Measurements from ENCODE around the gene ASXL3. TPM values are rescaled to one million over a fixed set of nuclear protein-coding genes. Genes with fewer than 3 reads are reported as not detected.

Gene ASXL3
- total RNA-seq, 1 experiment from 2014 or later, result not detected

GRCh38 chr18:33594799-33595198, 16.8 kb downstream of the ASXL3 start:
- no peaks in the 10 kb centered on the region for H3K27me3 ChIP-seq (ENCODE audit: low read length)
- H3K36me3 ChIP-seq (ENCODE audit: low read depth, low read length), result no peaks in the 10 kb centered on the region
- TF ChIP-seq CTCF (conservative IDR thresholded peaks at IDR 0.05; ENCODE audit: low read depth, low read length), result no peak
- no peak for TF ChIP-seq EZH2 (IDR thresholded peaks at IDR 0.05; ENCODE audit: low read length, unreplicated experiment)
- no peak for TF ChIP-seq EZH2phosphoT487 (IDR thresholded peaks at IDR 0.05; ENCODE audit: borderline replicate concordance, low read length)
- ATAC-seq (no peak), DNase-seq (peak; percentile 9)
- no peaks in the 10 kb centered on the region for H3K9me2 ChIP-seq (replicated peaks; ENCODE audit: low read length)
- H3K4me3 ChIP-seq (ENCODE audit: low read length), result no peak overlapping the region
- H3K9me3 ChIP-seq (ENCODE audit: low read length), result no peaks in the 10 kb centered on the region
- BruUV-seq (replicated peaks), result no TSS peak
- ChIA-PET CTCF (no interaction called here), POLR2A (ENCODE audit: unreplicated experiment) (no interaction called here)
- H3F3A ChIP-seq (ENCODE audit: low read length, unreplicated experiment), result no peaks in the 10 kb centered on the region
- intact Hi-C loops (cut with micrococcal nuclease), result no loop called here
- H3K9ac ChIP-seq (ENCODE audit: low read length), result no peak overlapping the region
- H2AFZ ChIP-seq (ENCODE audit: low read length), result no peak overlapping the region
- no peak overlapping the region for H3K4me2 ChIP-seq (ENCODE audit: low read length)
- no peaks in the 10 kb centered on the region for H4K20me1 ChIP-seq (ENCODE audit: low read length)
- H3K27ac ChIP-seq (ENCODE audit: low read length), result no peak overlapping the region
- peaks cover 12% of the 10 kb centered on the region for H3K4me1 ChIP-seq (ENCODE audit: insufficient read depth, low read length)
- no peaks in the 10 kb centered on the region for H3K79me2 ChIP-seq (ENCODE audit: low read length)

- Histone ChIP-seq H3K36me3 (ENCODE audit: low read depth, low read length) (no peaks in the 10 kb centered on the region), H3K27ac (ENCODE audit: low read length) (peak overlapping the region; percentile 76), H3K9me2 (replicated peaks; ENCODE audit: low read length) (no peaks in the 10 kb centered on the region), H3F3A (ENCODE audit: low read length, unreplicated experiment) (no peaks in the 10 kb centered on the region), H3K79me2 (ENCODE audit: low read length) (no peaks in the 10 kb centered on the region), H3K9ac (ENCODE audit: low read length) (no peak overlapping the region; the same call in 1 of the 2 replicates), H3K27me3 (ENCODE audit: low read length) (no peaks in the 10 kb centered on the region), H2AFZ (ENCODE audit: low read length) (no peak overlapping the region), H4K20me1 (ENCODE audit: low read length) (no peaks in the 10 kb centered on the region), H3K4me2 (ENCODE audit: low read length) (peak overlapping the region; percentile 48), H3K4me1 (ENCODE audit: insufficient read depth, low read length) (peaks cover 12% of the 10 kb centered on the region), H3K9me3 (ENCODE audit: low read length) (no peaks in the 10 kb centered on the region), H3K4me3 (ENCODE audit: low read length) (no peak overlapping the region)
- DNase-seq (peak; percentile 69), ATAC-seq (peak; percentile 90)
- intact Hi-C loops (cut with micrococcal nuclease), result loop anchor here (1.0 kb wide), 1 partner anchor 160 kb away; no protein-coding TSS in a partner anchor
- CTCF ChIA-PET, result no interaction called here
- no peak for TF ChIP-seq CTCF (conservative IDR thresholded peaks at IDR 0.05; ENCODE audit: low read depth, low read length)
- TF ChIP-seq EZH2phosphoT487 (IDR thresholded peaks at IDR 0.05; ENCODE audit: borderline replicate concordance, low read length), result no peak
- no peak for TF ChIP-seq EZH2 (IDR thresholded peaks at IDR 0.05; ENCODE audit: low read length, unreplicated experiment)
- BruUV-seq (replicated peaks), result no TSS peak
- POLR2A ChIA-PET (ENCODE audit: unreplicated experiment), result no interaction called here
Observed at GRCh38 chr18:33596178-33596854, 18.3 kb downstream of the ASXL3 start.

GRCh38 chr18:33600846-33601245, 22.8 kb downstream of the ASXL3 start:
- H3K4me1 ChIP-seq (ENCODE audit: insufficient read depth, low read length), result peaks cover 7% of the 10 kb centered on the region
- DNase-seq (no peak), ATAC-seq (no peak)
- POLR2A ChIA-PET (ENCODE audit: unreplicated experiment), result no interaction called here
- no peaks in the 10 kb centered on the region for H3K9me3 ChIP-seq (ENCODE audit: low read length)
- no peak overlapping the region for H3K27ac ChIP-seq (ENCODE audit: low read length)
- no peaks in the 10 kb centered on the region for H3K27me3 ChIP-seq (ENCODE audit: low read length)
- TF ChIP-seq EZH2 (IDR thresholded peaks at IDR 0.05; ENCODE audit: low read length, unreplicated experiment) (no peak), CTCF (conservative IDR thresholded peaks at IDR 0.05; ENCODE audit: low read depth, low read length) (no peak), EZH2phosphoT487 (IDR thresholded peaks at IDR 0.05; ENCODE audit: borderline replicate concordance, low read length) (no peak)
- no peak overlapping the region for H3K9ac ChIP-seq (ENCODE audit: low read length)
- no peaks in the 10 kb centered on the region for H3K79me2 ChIP-seq (ENCODE audit: low read length)
- H3K9me2 ChIP-seq (replicated peaks; ENCODE audit: low read length), result no peaks in the 10 kb centered on the region
- H3F3A ChIP-seq (ENCODE audit: low read length, unreplicated experiment), result no peaks in the 10 kb centered on the region
- intact Hi-C loops (cut with micrococcal nuclease), result no loop called here
- H3K4me2 ChIP-seq (ENCODE audit: low read length), result no peak overlapping the region
- no peaks in the 10 kb centered on the region for H3K36me3 ChIP-seq (ENCODE audit: low read depth, low read length)
- no peaks in the 10 kb centered on the region for H4K20me1 ChIP-seq (ENCODE audit: low read length)
- CTCF ChIA-PET, result no interaction called here
- no peak overlapping the region for H2AFZ ChIP-seq (ENCODE audit: low read length)
- no TSS peak for BruUV-seq (replicated peaks)
- H3K4me3 ChIP-seq (ENCODE audit: low read length), result no peak overlapping the region
